SK-N-SH (cell line): ENCODE measurements around the gene NPC1. TPM values are rescaled to one million over a fixed set of nuclear protein-coding genes. Genes with fewer than 3 reads are reported as not detected.
A peak's percentile ranks its signal among the peaks of the same experiment; 100 is the strongest.

Experiments used
- CTCF ChIA-PET: fragments of 300-600, 350-600 bp; formaldehyde crosslinking; extraction: SDS; loops from one replicate; lab custom pipeline; 2021; lab: Yijun Ruan, JAX
- POLR2A ChIA-PET: fragments of 350-600 bp; sonication (Branson Sonifier 250); formaldehyde crosslinking; extraction: SDS; loops from one replicate; lab custom pipeline; 2020; ENCODE audit warnings: antibody characterized with exemption, inconsistent platforms; lab: Yijun Ruan, JAX
- DNase-seq: peaks from one replicate; pipeline ENCODE4 v3.0.0; 2012
- H2AFZ ChIP-seq: fragments of 200-600 bp; sonication (generic); 2 replicates; pipeline ENCODE4 v1.8.1; 2016; ENCODE audit warnings: antibody characterized with exemption, mild to moderate bottlenecking, low read depth
- H3F3A ChIP-seq: fragments of 200-600 bp; sonication (generic); replicated peaks from 2 replicates; pipeline ENCODE3; 2016; ENCODE audit warnings: antibody characterized with exemption, mild to moderate bottlenecking; ENCODE audit not compliant: insufficient read depth
- H3K27ac ChIP-seq, 2 experiments: fragments of 200-500 bp in 1 of 2; fragments of 200-600 bp in 1 of 2; sonication (Bioruptor generic) in 1 of 2; sonication (generic), shearing (Covaris generic) in 1 of 2; 2 replicates each; pipeline versions ENCODE4 v1.5.1 to v1.6.1; 2014 to 2016; ENCODE audit warnings: low read depth in 2 of 2, inconsistent platforms in 1 of 2, low read length in 1 of 2, mild to moderate bottlenecking in 1 of 2, mixed read lengths in 1 of 2
- H3K27me3 ChIP-seq: fragments of 200-600 bp; sonication (generic), shearing (Covaris generic); 2 replicates; pipeline ENCODE4 v1.6.1; 2016; ENCODE audit warnings: mixed run types; ENCODE audit not compliant: insufficient read depth
- H3K36me3 ChIP-seq, 2 experiments: fragments of 200-500 bp in 1 of 2; fragments of 200-600 bp in 1 of 2; sonication (Bioruptor generic) in 1 of 2; sonication (generic) in 1 of 2; replicated peaks in 1 of 2; 2 replicates each; pipeline versions ENCODE3 to v1.5.1; 2014 to 2016; ENCODE audit warnings: low read length in 1 of 2, mild to moderate bottlenecking in 1 of 2; ENCODE audit not compliant: insufficient read depth in 2 of 2, control insufficient read depth in 1 of 2
- H3K4me1 ChIP-seq, 2 experiments: fragments of 200-500 bp in 1 of 2; fragments of 200-600 bp in 1 of 2; sonication (Bioruptor generic) in 1 of 2; sonication (generic), shearing (Covaris generic) in 1 of 2; 2 replicates each; pipeline versions ENCODE4 v1.5.1 to v1.6.1; 2014 to 2016; ENCODE audit warnings: low read depth in 1 of 2, low read length in 1 of 2, mixed run types in 1 of 2; ENCODE audit not compliant: insufficient read depth in 2 of 2, control insufficient read depth in 1 of 2
- H3K4me2 ChIP-seq: fragments of 200-600 bp; sonication (generic), shearing (Covaris generic); 2 replicates; pipeline ENCODE4 v1.6.1; 2017; ENCODE audit warnings: mixed run types
- H3K4me3 ChIP-seq, 2 experiments: fragments of 200-500 bp in 1 of 2; fragments of 200-600 bp in 1 of 2; sonication (Bioruptor generic) in 1 of 2; sonication (generic), shearing (Covaris generic) in 1 of 2; 2 replicates each; pipeline versions ENCODE4 v1.5.1 to v1.8.1; 2014 to 2016; ENCODE audit warnings: low read depth in 2 of 2, inconsistent platforms in 1 of 2, low read length in 1 of 2, mild to moderate bottlenecking in 1 of 2, mixed read lengths in 1 of 2, moderate library complexity in 1 of 2
- H3K79me2 ChIP-seq: fragments of 200-600 bp; sonication (generic); 2 replicates; pipeline ENCODE4 v1.8.1; 2017; ENCODE audit warnings: mild to moderate bottlenecking; ENCODE audit not compliant: insufficient read depth
- H3K9ac ChIP-seq: fragments of 200-600 bp; sonication (generic); 2 replicates; pipeline ENCODE4 v1.6.1; 2017; ENCODE audit warnings: mixed run types
- H3K9me2 ChIP-seq: fragments of 200-600 bp; sonication (generic); 2 replicates; pipeline ENCODE4 v1.6.1; 2017; ENCODE audit warnings: mixed run types
- H3K9me3 ChIP-seq: fragments of 200-600 bp; sonication (generic); 2 replicates; pipeline ENCODE4 v1.6.1; 2017; ENCODE audit warnings: mixed run types, mild to moderate bottlenecking, moderate library complexity
- H4K20me1 ChIP-seq: fragments of 200-600 bp; sonication (generic); 2 replicates; pipeline ENCODE4 v1.6.1; 2017; ENCODE audit warnings: mild to moderate bottlenecking, mixed run types; ENCODE audit not compliant: insufficient read depth
- CHD2 ChIP-seq: fragments of 150-350 bp; IDR thresholded peaks from 2 replicates; pipeline ENCODE4 v1.6.1; 2018; ENCODE audit warnings: low read length; ENCODE audit not compliant: partially characterized antibody
- ELF1 ChIP-seq: IDR thresholded peaks from 2 replicates; pipeline ENCODE4 v1.4.0; 2012
- EP300 ChIP-seq, 2 experiments: IDR thresholded peaks; 2 replicates each; pipeline versions ENCODE4 v1.4.0 to v1.6.1; 2012; ENCODE audit warnings: borderline replicate concordance in 1 of 2, low read depth in 1 of 2, low read length in 1 of 2
- EZH2phosphoT487 ChIP-seq: fragments of 200-600 bp; sonication (generic); IDR thresholded peaks from 2 replicates; pipeline ENCODE4 v1.6.1; 2017; ENCODE audit warnings: low read depth, mixed run types, mild to moderate bottlenecking, antibody characterized with exemption, moderate library complexity, borderline replicate concordance
- FOSL2 ChIP-seq: IDR thresholded peaks from 2 replicates; pipeline ENCODE4 v1.4.0; 2012; ENCODE audit warnings: low read depth, mild to moderate bottlenecking, moderate library complexity, borderline replicate concordance
- FOXJ3 ChIP-seq: sonication (generic); formaldehyde crosslinking; IDR thresholded peaks from 2 replicates; pipeline ENCODE4 v1.5.1; 2020; ENCODE audit warnings: mild to moderate bottlenecking, missing genetic modification reagents
- GATA2 ChIP-seq: sonication (generic); formaldehyde crosslinking; IDR thresholded peaks from 2 replicates; pipeline ENCODE4 v1.5.0; 2020; ENCODE audit warnings: mild to moderate bottlenecking, missing genetic modification reagents
- JUND ChIP-seq: IDR thresholded peaks from 2 replicates; pipeline ENCODE4 v1.4.0; 2012
- MEF2A ChIP-seq: IDR thresholded peaks from 2 replicates; pipeline ENCODE4 v1.4.0; 2012; ENCODE audit warnings: low read depth, borderline replicate concordance
- MXI1 ChIP-seq: IDR thresholded peaks from 2 replicates; pipeline ENCODE4 v1.6.1; 2012; ENCODE audit warnings: mild to moderate bottlenecking, low read depth, low read length, improper control_type of control experiment
- NRF1 ChIP-seq: IDR thresholded peaks from 2 replicates; pipeline ENCODE4 v1.6.1; 2012; ENCODE audit warnings: low read depth, mild to moderate bottlenecking, low read length
- POLR2AphosphoS5 ChIP-seq: IDR thresholded peaks from 2 replicates; pipeline ENCODE4 v1.6.1; 2012; ENCODE audit warnings: low read depth, low read length
- RAD21 ChIP-seq: IDR thresholded peaks from 2 replicates; pipeline ENCODE4 v1.6.1; 2012; ENCODE audit warnings: mild to moderate bottlenecking, low read length
- RCOR1 ChIP-seq: fragments of 150-350 bp; IDR thresholded peaks from 2 replicates; pipeline ENCODE4 v1.6.1; 2017; ENCODE audit warnings: antibody characterized with exemption, low read length
- SIN3A ChIP-seq: IDR thresholded peaks from 2 replicates; pipeline ENCODE4 v1.6.1; 2012; ENCODE audit warnings: low read depth, mild to moderate bottlenecking, low read length, moderate library complexity, borderline replicate concordance
- TAF1 ChIP-seq: IDR thresholded peaks from 2 replicates; pipeline ENCODE4 v1.6.1; 2012; ENCODE audit warnings: low read depth, mild to moderate bottlenecking, low read length, moderate library complexity, borderline replicate concordance
- TEAD4 ChIP-seq: IDR thresholded peaks from 2 replicates; pipeline ENCODE4 v1.4.0; 2012; ENCODE audit warnings: mild to moderate bottlenecking, borderline replicate concordance; ENCODE audit not compliant: insufficient read depth
- WGBS: methylation state at CpG from one replicate; pipeline ENCODE4 v1.1.6; 2017; ENCODE audit warnings: low lambda C conversion rate; 5-methylcytosine and 5-hydroxymethylcytosine counted together
- polyA plus RNA-seq, 3 experiments: library from polyadenylated mRNA; depleted of rRNA; stranded (reverse); fragments of >200 nt; gene quantifications; 2 replicates each; pipeline ENCODE4 v1.2.3, GENCODE V29; 2012
- TF ChIP-seq, protein P1 (sequence below): IDR thresholded peaks from 2 replicates; pipeline ENCODE4 v1.4.0; 2012; ENCODE audit warnings: low read depth
- TF ChIP-seq, protein P2 (sequence below): fragments of 150-350 bp; IDR thresholded peaks from 2 replicates; pipeline ENCODE4 v1.6.1; 2016; ENCODE audit warnings: mild to moderate bottlenecking, low read depth, low read length
- TF ChIP-seq, protein P3 (sequence below): fragments of 150-350 bp; IDR thresholded peaks from 2 replicates; pipeline ENCODE4 v1.6.1; 2017; ENCODE audit warnings: antibody characterized with exemption, low read length, low read depth, borderline replicate concordance

NPC1 gene
- polyA plus RNA-seq, 1 of the 3 experiments (the other 2 are of a cell fraction), result 23.9 TPM

DNA sequence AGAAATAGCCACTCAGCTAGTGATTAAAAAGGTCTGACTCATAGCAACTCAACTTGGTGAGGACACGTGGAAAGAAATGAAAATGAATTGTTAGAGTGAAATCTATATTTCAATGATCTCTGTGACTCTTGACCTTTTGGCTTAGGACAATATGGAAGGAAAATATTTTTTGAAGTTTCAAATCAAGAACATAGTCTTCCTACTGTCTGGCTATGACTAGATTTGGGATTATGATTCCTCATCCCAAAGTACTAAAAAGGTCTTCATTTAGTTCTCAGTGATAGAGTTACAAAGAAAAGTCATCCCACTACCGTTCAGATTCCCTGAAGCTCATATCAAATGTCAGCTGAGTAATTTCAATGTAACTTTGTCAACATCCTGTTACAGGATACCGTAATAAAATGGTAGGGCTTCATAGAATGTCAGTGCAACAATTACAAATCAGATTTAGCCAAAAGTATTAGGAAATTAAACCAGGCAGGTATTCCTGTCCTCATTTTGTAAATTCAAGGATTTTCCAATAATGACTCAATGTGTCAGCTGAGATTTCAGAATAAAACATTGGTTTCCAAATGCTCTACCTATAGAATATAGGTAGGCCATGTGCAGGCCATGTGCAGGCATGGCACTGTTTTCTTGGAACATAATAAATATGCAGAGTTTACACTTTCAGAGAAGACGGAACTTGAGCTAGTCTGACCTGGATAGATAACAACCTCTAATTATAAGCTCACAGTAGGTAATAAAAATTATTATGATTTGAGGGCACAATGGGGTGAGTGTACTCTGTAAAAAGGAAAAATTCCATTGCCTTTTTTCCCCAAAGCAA, 40.4 kb upstream of the NPC1 start (continued):
- TF ChIP-seq FOSL2 (peak; percentile 61), NRF1 (no peak), TAF1 (no peak), MEF2A (no peak)
- TF ChIP-seq, protein P1, sequence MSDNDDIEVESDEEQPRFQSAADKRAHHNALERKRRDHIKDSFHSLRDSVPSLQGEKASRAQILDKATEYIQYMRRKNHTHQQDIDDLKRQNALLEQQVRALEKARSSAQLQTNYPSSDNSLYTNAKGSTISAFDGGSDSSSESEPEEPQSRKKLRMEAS, result peak; percentile 62

DNA sequence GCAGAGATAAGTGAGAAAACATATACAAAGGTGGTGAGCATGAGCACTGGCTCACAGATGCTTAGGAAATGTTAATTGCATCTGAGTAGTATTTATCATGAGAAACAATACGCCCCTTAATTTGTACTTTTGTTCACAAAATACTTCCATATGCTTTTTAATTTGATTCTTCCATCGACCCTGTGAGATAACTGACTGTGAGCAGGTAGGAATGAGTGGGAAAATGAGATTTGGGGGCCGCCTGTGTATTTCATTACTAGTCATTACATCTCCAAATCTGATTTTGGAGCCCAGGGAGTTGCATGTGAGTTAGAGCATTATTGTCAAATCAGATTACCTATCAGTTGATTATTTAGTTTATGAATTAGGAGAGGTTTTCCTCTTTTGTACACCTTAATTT, 36.7 kb upstream of the NPC1 start:
- Histone ChIP-seq H3K27ac (no peak overlapping the region), H3K9ac (no peak overlapping the region), H3K36me3 (no peaks in the 10 kb centered on the region), H3K27me3 (no peaks in the 10 kb centered on the region)
- POLR2A ChIA-PET, result interaction anchor here (0.8 to 1.3 kb wide), 2 partner anchors 28 to 80 kb away, joined by 3 to 4 read pairs; no protein-coding TSS in a partner anchor
- peak; percentile 70 for DNase-seq
- TF ChIP-seq ELF1, result no peak
- TF ChIP-seq TEAD4, result 0 out of 2 replicates have a peak, but pooled peaks have one; percentile 35
- TF ChIP-seq, protein P2, sequence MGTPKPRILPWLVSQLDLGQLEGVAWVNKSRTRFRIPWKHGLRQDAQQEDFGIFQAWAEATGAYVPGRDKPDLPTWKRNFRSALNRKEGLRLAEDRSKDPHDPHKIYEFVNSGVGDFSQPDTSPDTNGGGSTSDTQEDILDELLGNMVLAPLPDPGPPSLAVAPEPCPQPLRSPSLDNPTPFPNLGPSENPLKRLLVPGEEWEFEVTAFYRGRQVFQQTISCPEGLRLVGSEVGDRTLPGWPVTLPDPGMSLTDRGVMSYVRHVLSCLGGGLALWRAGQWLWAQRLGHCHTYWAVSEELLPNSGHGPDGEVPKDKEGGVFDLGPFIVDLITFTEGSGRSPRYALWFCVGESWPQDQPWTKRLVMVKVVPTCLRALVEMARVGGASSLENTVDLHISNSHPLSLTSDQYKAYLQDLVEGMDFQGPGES, result no peak
- no peak for TF ChIP-seq MEF2A
- no peak for TF ChIP-seq RAD21
- peak; percentile 79 for TF ChIP-seq FOXJ3
- TF ChIP-seq TAF1, result no peak
- no peak for TF ChIP-seq JUND
- TF ChIP-seq, protein P3, sequence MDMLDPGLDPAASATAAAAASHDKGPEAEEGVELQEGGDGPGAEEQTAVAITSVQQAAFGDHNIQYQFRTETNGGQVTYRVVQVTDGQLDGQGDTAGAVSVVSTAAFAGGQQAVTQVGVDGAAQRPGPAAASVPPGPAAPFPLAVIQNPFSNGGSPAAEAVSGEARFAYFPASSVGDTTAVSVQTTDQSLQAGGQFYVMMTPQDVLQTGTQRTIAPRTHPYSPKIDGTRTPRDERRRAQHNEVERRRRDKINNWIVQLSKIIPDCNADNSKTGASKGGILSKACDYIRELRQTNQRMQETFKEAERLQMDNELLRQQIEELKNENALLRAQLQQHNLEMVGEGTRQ, result no peak
- TF ChIP-seq NRF1, result no peak
- 0 out of 2 replicates have a peak, but pooled peaks have one; percentile 19 for TF ChIP-seq MXI1
- peak; percentile 82 for TF ChIP-seq CHD2
- no peak for TF ChIP-seq SIN3A
- peak in 1 of 2 experiments; percentile 88; a peak in 2 of 4 replicates for TF ChIP-seq EP300 (IDR thresholded peaks at IDR 0.05; ENCODE audit: borderline replicate concordance in 1 of 2, low read depth in 1 of 2, low read length in 1 of 2)
- peak; percentile 93 for TF ChIP-seq RCOR1
- no peak for TF ChIP-seq EZH2phosphoT487
- TF ChIP-seq POLR2AphosphoS5, result 0 out of 2 replicates have a peak, but pooled peaks have one; percentile 17
- TF ChIP-seq GATA2 (CRISPR knock-in tag), result peak; percentile 96
- TF ChIP-seq, all 33 proteins: peak for 8
- CTCF ChIA-PET, result interaction anchor here (1.0 to 5.9 kb wide), 14 partner anchors 9 to 192 kb away, joined by 3 to 95 read pairs (median 8); no protein-coding TSS in a partner anchor
- Histone ChIP-seq H3K79me2 (no peaks in the 10 kb centered on the region), H2AFZ (no peak overlapping the region), H4K20me1 (no peaks in the 10 kb centered on the region), H3K4me2 (no peak overlapping the region), H3K4me3 (no peak overlapping the region), H3K9me3 (no peaks in the 10 kb centered on the region), H3K4me1 (peaks cover 11 to 19% of the 10 kb centered on the region in 2 experiments; a peak in 3 of 4 replicates), H3F3A (peaks cover 24% of the 10 kb centered on the region), H3K9me2 (no peaks in the 10 kb centered on the region)
- 64% methylated on average over 3 of the region's 3 CpGs for WGBS
